Measurements from ENCODE around the gene LRRC70.

DNA sequence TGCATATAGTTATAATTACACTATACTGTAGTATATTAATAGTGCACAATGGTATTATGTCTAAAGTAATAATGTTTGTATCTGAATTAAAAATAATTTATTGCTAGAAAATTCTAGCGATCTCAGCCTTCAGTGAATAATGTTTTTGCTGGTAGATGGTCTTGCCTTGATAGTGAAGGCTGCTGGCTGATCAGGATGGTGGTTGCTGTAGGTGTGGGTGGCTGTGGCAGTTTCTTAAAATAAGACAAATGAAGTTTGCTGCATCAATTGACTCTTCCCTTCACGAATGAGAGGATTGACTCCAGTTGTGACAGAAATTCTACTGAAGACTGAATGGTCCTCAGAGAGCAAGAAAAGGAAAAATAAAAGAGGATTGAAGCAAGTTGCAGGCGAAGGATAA, 19.7 kb upstream of the LRRC70 start:
- TF ChIP-seq CTCF (IDR thresholded peaks at IDR 0.05) (no peak), POLR2A (IDR thresholded peaks at IDR 0.05) (no peak)

Measured in adrenal gland (tissue), 5 donors.